ENCODE data around the gene NEK11. TPM values are rescaled to one million over a fixed set of nuclear protein-coding genes. Genes with fewer than 3 reads are reported as not detected.

Gene NEK11
- polyA plus RNA-seq, 1 of the 3 experiments (the other 2 are of a cell fraction): 4.7 TPM

- Histone ChIP-seq H2AFZ (ENCODE audit: low read depth) (no peak overlapping the region), H3K36me3 (replicated peaks in 1 of 2; ENCODE audit: control insufficient read depth in 1 of 2, insufficient read depth in 2 of 2, low read length in 1 of 2) (no peaks in the 10 kb centered on the region), H3F3A (replicated peaks; ENCODE audit: insufficient read depth) (no peaks in the 10 kb centered on the region), H3K27ac (ENCODE audit: low read depth in 2 of 2, low read length in 1 of 2) (no peak overlapping the region), H4K20me1 (ENCODE audit: insufficient read depth) (no peaks in the 10 kb centered on the region), H3K79me2 (ENCODE audit: insufficient read depth) (no peaks in the 10 kb centered on the region), H3K9ac (no peak overlapping the region), H3K27me3 (ENCODE audit: insufficient read depth) (no peaks in the 10 kb centered on the region), H3K9me3 (no peaks in the 10 kb centered on the region), H3K9me2 (no peaks in the 10 kb centered on the region), H3K4me2 (no peak overlapping the region), H3K4me1 (ENCODE audit: control insufficient read depth in 1 of 2, insufficient read depth in 2 of 2, low read depth in 1 of 2, low read length in 1 of 2) (no peaks in the 10 kb centered on the region), H3K4me3 (ENCODE audit: low read depth in 2 of 2, low read length in 1 of 2) (no peak overlapping the region)
- ChIA-PET POLR2A (no interaction called here), CTCF (no interaction called here)
- TF ChIP-seq SIN3A (IDR thresholded peaks at IDR 0.05; ENCODE audit: borderline replicate concordance, low read depth, low read length) (no peak), SMC3 (IDR thresholded peaks at IDR 0.05; ENCODE audit: low read depth, low read length) (no peak), RFX5 (IDR thresholded peaks at IDR 0.05; ENCODE audit: low read length) (no peak), FOXM1 (IDR thresholded peaks at IDR 0.05; ENCODE audit: low read depth) (no peak), RCOR1 (IDR thresholded peaks at IDR 0.05; ENCODE audit: low read length) (no peak), FOSL2 (IDR thresholded peaks at IDR 0.05; ENCODE audit: borderline replicate concordance, low read depth) (no peak), GABPA (IDR thresholded peaks at IDR 0.05; ENCODE audit: low read depth) (no peak), YY1 (IDR thresholded peaks at IDR 0.05; ENCODE audit: low read depth) (no peak), GATA2 (CRISPR knock-in tag; IDR thresholded peaks at IDR 0.05) (no peak), POLR2AphosphoS5 (IDR thresholded peaks at IDR 0.05; ENCODE audit: low read depth, low read length) (no peak), FOXJ3 (CRISPR knock-in tag; IDR thresholded peaks at IDR 0.05) (no peak), CHD2 (IDR thresholded peaks at IDR 0.05; ENCODE audit: low read length, partially characterized antibody) (no peak), USF1 (IDR thresholded peaks at IDR 0.05; ENCODE audit: borderline replicate concordance, low read depth) (no peak), EZH2phosphoT487 (IDR thresholded peaks at IDR 0.05; ENCODE audit: borderline replicate concordance, low read depth) (no peak), NRF1 (IDR thresholded peaks at IDR 0.05; ENCODE audit: low read depth, low read length) (no peak), TEAD4 (IDR thresholded peaks at IDR 0.05; ENCODE audit: borderline replicate concordance, insufficient read depth) (no peak)
- no peak for DNase-seq
- WGBS (ENCODE audit: low lambda C conversion rate): 78% methylated on average over 2 of the region's 2 CpGs
Measured at GRCh38 chr3:131277836-131278497, 251.3 kb downstream of the NEK11 start.

GRCh38 chr3:131279577-131279976, 252.9 kb downstream of the NEK11 start:
- no peak for TF ChIP-seq RFX5 (IDR thresholded peaks at IDR 0.05; ENCODE audit: low read length)
- no peak for TF ChIP-seq MXI1 (IDR thresholded peaks at IDR 0.05; ENCODE audit: low read depth, low read length)
- TF ChIP-seq MEF2A (IDR thresholded peaks at IDR 0.05; ENCODE audit: borderline replicate concordance, low read depth): no peak
- TF ChIP-seq FOXJ3 (CRISPR knock-in tag; IDR thresholded peaks at IDR 0.05): no peak
- no peak for TF ChIP-seq GATA2 (CRISPR knock-in tag; IDR thresholded peaks at IDR 0.05)
- TF ChIP-seq RAD21 (IDR thresholded peaks at IDR 0.05; ENCODE audit: low read length): no peak
- TF ChIP-seq POLR2AphosphoS5 (IDR thresholded peaks at IDR 0.05; ENCODE audit: low read depth, low read length): no peak
- no peak for TF ChIP-seq FOSL2 (IDR thresholded peaks at IDR 0.05; ENCODE audit: borderline replicate concordance, low read depth)
- no peak for TF ChIP-seq YY1 (IDR thresholded peaks at IDR 0.05; ENCODE audit: low read depth)
- no peak for TF ChIP-seq PBX3 (IDR thresholded peaks at IDR 0.05)
- TF ChIP-seq GABPA (IDR thresholded peaks at IDR 0.05; ENCODE audit: low read depth): no peak
- no peak for TF ChIP-seq JUND (IDR thresholded peaks at IDR 0.05)
- TF ChIP-seq CTCF (IDR thresholded peaks at IDR 0.05): no peak
- no peak for TF ChIP-seq MAX (IDR thresholded peaks at IDR 0.05; ENCODE audit: low read depth)
- no peak for TF ChIP-seq TEAD4 (IDR thresholded peaks at IDR 0.05; ENCODE audit: borderline replicate concordance, insufficient read depth)
- no peak overlapping the region for H3K4me3 ChIP-seq (ENCODE audit: low read depth in 2 of 2, low read length in 1 of 2)

More at GRCh38 chr3:131279577-131279976, 252.9 kb downstream of the NEK11 start:
- Histone ChIP-seq H4K20me1 (ENCODE audit: insufficient read depth) (no peaks in the 10 kb centered on the region), H3K27me3 (ENCODE audit: insufficient read depth) (no peaks in the 10 kb centered on the region), H3K9ac (no peak overlapping the region), H3K79me2 (ENCODE audit: insufficient read depth) (no peaks in the 10 kb centered on the region), H3K36me3 (replicated peaks in 1 of 2; ENCODE audit: control insufficient read depth in 1 of 2, insufficient read depth in 2 of 2, low read length in 1 of 2) (no peaks in the 10 kb centered on the region), H3F3A (replicated peaks; ENCODE audit: insufficient read depth) (no peaks in the 10 kb centered on the region), H3K9me2 (no peaks in the 10 kb centered on the region), H3K4me1 (ENCODE audit: control insufficient read depth in 1 of 2, insufficient read depth in 2 of 2, low read depth in 1 of 2, low read length in 1 of 2) (peaks cover 0 to 3% of the 10 kb centered on the region in 2 experiments; a peak in 1 of 4 replicates), H2AFZ (ENCODE audit: low read depth) (no peak overlapping the region), H3K27ac (ENCODE audit: low read depth in 2 of 2, low read length in 1 of 2) (no peak overlapping the region), H3K4me2 (no peak overlapping the region), H3K9me3 (no peaks in the 10 kb centered on the region)
- ChIA-PET POLR2A (no interaction called here), CTCF (no interaction called here)
- WGBS (ENCODE audit: low lambda C conversion rate): no CpG with 5 or more reads among the region's 2 CpGs
- DNase-seq: no peak

Data from SK-N-SH (cell line).